GM12878 (cell line): ENCODE measurements around the gene SACS. TPM values are rescaled to one million over a fixed set of nuclear protein-coding genes. Genes with fewer than 3 reads are reported as not detected.
"Not testable (repeated sequence)": the region's sequence is repeated elsewhere in the genome, so short reads cannot be mapped to it uniquely, and the experiment has no call there.

Source experiments
- ATAC-seq: fragments of 200-7000 bp; cut with Tn5 transposase; 3 replicates; pipeline ENCODE4 v1.9.1; 2020; ENCODE audit warnings: mild to moderate bottlenecking, moderate library complexity
- BruUV-seq: library from RNA; stranded (reverse); fragments of 400-500 nt; replicated peaks from 2 replicates; lab custom pipeline; 2021; lab: Mats Ljungman, UMichigan
- CTCF ChIA-PET: fragments of 300-600 bp; sonication (Branson Sonifier 250); formaldehyde crosslinking; extraction: SDS; loops from one replicate; lab custom pipeline; 2021; ENCODE audit warnings: inconsistent platforms; lab: Yijun Ruan, JAX
- POLR2A ChIA-PET: fragments of 350-600 bp; formaldehyde crosslinking; extraction: SDS; loops from one replicate; lab custom pipeline; 2021; ENCODE audit warnings: inconsistent platforms; lab: Charles Lee
- RAD21 ChIA-PET: fragments of 300-600 bp; sonication (Branson Sonifier 250); formaldehyde crosslinking; loops from one replicate; lab custom pipeline; 2023; ENCODE audit warnings: antibody characterized with exemption; ENCODE audit not compliant: unreplicated experiment; lab: Charles Lee
- SMC1A ChIA-PET: fragments of 300-600 bp; sonication (Branson Sonifier 250); formaldehyde crosslinking; loops from one replicate; lab custom pipeline; 2023; ENCODE audit not compliant: unreplicated experiment, uncharacterized antibody; lab: Charles Lee
- DNase-seq: peaks from one replicate; pipeline ENCODE4 v3.0.0-alpha.2; 2011; ENCODE audit warnings: low read depth, low spot score
- FAIRE-seq: peaks from 3 replicates; lab custom pipeline; 2011; peaks lifted over from hg19 to GRCh38; lab: Jason Lieb, UNC
- H2AFZ ChIP-seq: 2 replicates; pipeline ENCODE4 v1.6.0; 2011; ENCODE audit warnings: low read depth, low read length, control low read depth; ENCODE audit not compliant: control insufficient read depth
- H3K27ac ChIP-seq: 2 replicates; pipeline ENCODE4 v1.5.1; 2011; ENCODE audit warnings: control low read depth; ENCODE audit not compliant: control insufficient read depth, insufficient read depth
- H3K27me3 ChIP-seq, 2 experiments: replicated peaks in 1 of 2; 2 replicates each; pipeline versions ENCODE4 v1.6.0 to v1.6.1; 2011; ENCODE audit warnings: low read length in 1 of 2; ENCODE audit not compliant: control insufficient read depth in 2 of 2, insufficient read depth in 2 of 2
- H3K36me3 ChIP-seq, 2 experiments: 2 replicates each; pipeline ENCODE4 v1.5.1; 2011; ENCODE audit warnings: low read length in 1 of 2; ENCODE audit not compliant: control insufficient read depth in 2 of 2, insufficient read depth in 2 of 2
- H3K4me1 ChIP-seq: 2 replicates; pipeline ENCODE4 v1.6.1; 2011; ENCODE audit warnings: mild to moderate bottlenecking, low read length, moderate library complexity, mixed read lengths; ENCODE audit not compliant: control insufficient read depth, insufficient read depth
- H3K4me2 ChIP-seq: 2 replicates; pipeline ENCODE4 v1.6.0; 2011; ENCODE audit warnings: control low read depth; ENCODE audit not compliant: control insufficient read depth, insufficient read depth
- H3K4me3 ChIP-seq: fragments of 200-600 bp; sonication (generic); 2 replicates; pipeline ENCODE4 v1.5.1; 2016
- H3K79me2 ChIP-seq: 2 replicates; pipeline ENCODE4 v1.6.0; 2011; ENCODE audit warnings: low read length; ENCODE audit not compliant: control insufficient read depth, insufficient read depth
- H3K9ac ChIP-seq: 2 replicates; pipeline ENCODE4 v1.8.0; 2011; ENCODE audit warnings: low read length, control low read depth, mixed read lengths; ENCODE audit not compliant: control insufficient read depth, insufficient read depth
- H3K9me3 ChIP-seq: replicated peaks from 3 replicates; pipeline ENCODE4 v1.5.1; 2011; ENCODE audit warnings: mild to moderate bottlenecking, low read length; ENCODE audit not compliant: control insufficient read depth, insufficient read depth
- H4K20me1 ChIP-seq: 2 replicates; pipeline ENCODE4 v1.6.0; 2011; ENCODE audit not compliant: control insufficient read depth, insufficient read depth
- DPF2 ChIP-seq: fragments of 450-650 bp; IDR thresholded peaks from 2 replicates; pipeline ENCODE4 v1.6.1; 2017; ENCODE audit warnings: mild to moderate bottlenecking
- FOXM1 ChIP-seq: IDR thresholded peaks from 2 replicates; pipeline ENCODE4 v1.6.1; 2012; ENCODE audit warnings: low read depth, mild to moderate bottlenecking, inconsistent platforms, low read length, moderate library complexity
- WGBS: methylation state at CpG from one replicate; pipeline ENCODE4 v1.1.6; 2016; ENCODE audit warnings: low lambda C conversion rate; ENCODE audit not compliant: insufficient replicate concordance, insufficient coverage; ENCODE audit errors: missing lambda C conversion rate; 5-methylcytosine and 5-hydroxymethylcytosine counted together
- in situ Hi-C: fragments of 300-500 bp; cut with MboI; formaldehyde crosslinking; loops from 9 replicates; pipeline ENCODE4 v1.14.3; 2018; ENCODE audit warnings: mixed read lengths
- intact Hi-C: fragments of 100-400 bp; cut with micrococcal nuclease; formaldehyde crosslinking; loops from one replicate; pipeline ENCODE4 v1.14.2; 2022; ENCODE audit not compliant: unreplicated experiment
- polyA plus RNA-seq, 11 experiments: library from polyadenylated mRNA; depleted of rRNA in 4 of 11; unstranded in 6 of 11; stranded (reverse) in 5 of 11; fragments of >200 nt; fragmentation: Nextera tagmentation in 4 of 11; fragmentation: Illumina TruSeq in 1 of 11; extraction: Ambion mirVana in 4 of 11; extraction: Trizol in 1 of 11; gene quantifications; 1 replicate in 1 of 11; 2 replicates in 10 of 11; pipeline versions ENCODE4 v1.2.1 to v1.2.3, GENCODE V29; 2011 to 2016; ENCODE audit warnings: inconsistent platforms in 2 of 11, missing spikeins in 2 of 11, low read depth in 1 of 11
- total RNA-seq, 4 experiments: library from RNA; depleted of rRNA in 3 of 4; stranded (reverse); fragments of >200 nt in 3 of 4; fragmentation: Illumina TruSeq in 1 of 4; extraction: Trizol in 1 of 4; gene quantifications; 2 replicates each; pipeline versions ENCODE4 v1.2.1 to v1.2.3, GENCODE V29; 2013 to 2021
- TF ChIP-seq, protein P1 (sequence below): fragments of 450-650 bp; IDR thresholded peaks from 2 replicates; pipeline ENCODE4 v1.6.1; 2016; ENCODE audit warnings: mild to moderate bottlenecking
- TF ChIP-seq, protein P2 (sequence below): IDR thresholded peaks from 2 replicates; pipeline ENCODE4 v1.6.1; 2012; ENCODE audit warnings: low read length, inconsistent platforms

SACS gene
- total and polyA plus RNA-seq, 10 of the 15 experiments (the other 5 are each of a cell fraction or from before 2014, with no cell fraction given), result 9.9 to 74.9 (median 22.1) TPM

DNA sequence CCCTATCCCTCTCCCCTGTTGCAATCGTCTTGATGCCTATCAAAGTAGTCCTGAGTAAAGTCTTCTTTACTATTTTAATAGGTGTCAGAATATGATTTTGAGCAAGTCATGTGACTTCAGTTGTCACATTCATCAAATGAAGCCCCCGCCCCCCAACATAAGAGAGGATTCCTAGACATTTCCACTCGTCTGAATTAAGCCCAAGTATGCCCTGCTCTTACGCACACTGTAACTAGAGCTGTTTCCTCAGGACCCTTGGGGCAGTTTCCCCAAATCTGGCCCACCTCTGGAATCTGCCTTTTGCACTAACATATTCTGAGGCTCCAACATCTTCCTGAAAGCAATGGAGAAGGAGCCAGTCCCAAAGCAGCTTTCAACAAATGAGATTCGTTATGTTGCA is 25.5 kb downstream of the SACS start:
- ATAC-seq (no peak), DNase-seq (no peak), FAIRE-seq (no peak)
- Histone ChIP-seq H3K27ac (no peak overlapping the region), H2AFZ (no peak overlapping the region), H3K79me2 (no peaks in the 10 kb centered on the region), H3K4me3 (no peak overlapping the region), H4K20me1 (no peaks in the 10 kb centered on the region), H3K4me1 (no peaks in the 10 kb centered on the region), H3K36me3 (no peaks in the 10 kb centered on the region), H3K9me3 (no peaks in the 10 kb centered on the region), H3K27me3 (no peaks in the 10 kb centered on the region), H3K4me2 (no peak overlapping the region), H3K9ac (no peak overlapping the region)
- WGBS, result 62% methylated on average over 5 of the region's 5 CpGs
- intact Hi-C loops, result no loop called here
- SMC1A ChIA-PET, result no interaction called here
- TF ChIP-seq DPF2 (no peak), FOXM1 (no peak)
- TF ChIP-seq, protein P1, sequence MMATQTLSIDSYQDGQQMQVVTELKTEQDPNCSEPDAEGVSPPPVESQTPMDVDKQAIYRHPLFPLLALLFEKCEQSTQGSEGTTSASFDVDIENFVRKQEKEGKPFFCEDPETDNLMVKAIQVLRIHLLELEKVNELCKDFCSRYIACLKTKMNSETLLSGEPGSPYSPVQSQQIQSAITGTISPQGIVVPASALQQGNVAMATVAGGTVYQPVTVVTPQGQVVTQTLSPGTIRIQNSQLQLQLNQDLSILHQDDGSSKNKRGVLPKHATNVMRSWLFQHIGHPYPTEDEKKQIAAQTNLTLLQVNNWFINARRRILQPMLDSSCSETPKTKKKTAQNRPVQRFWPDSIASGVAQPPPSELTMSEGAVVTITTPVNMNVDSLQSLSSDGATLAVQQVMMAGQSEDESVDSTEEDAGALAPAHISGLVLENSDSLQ, result no peak
- TF ChIP-seq, protein P2, sequence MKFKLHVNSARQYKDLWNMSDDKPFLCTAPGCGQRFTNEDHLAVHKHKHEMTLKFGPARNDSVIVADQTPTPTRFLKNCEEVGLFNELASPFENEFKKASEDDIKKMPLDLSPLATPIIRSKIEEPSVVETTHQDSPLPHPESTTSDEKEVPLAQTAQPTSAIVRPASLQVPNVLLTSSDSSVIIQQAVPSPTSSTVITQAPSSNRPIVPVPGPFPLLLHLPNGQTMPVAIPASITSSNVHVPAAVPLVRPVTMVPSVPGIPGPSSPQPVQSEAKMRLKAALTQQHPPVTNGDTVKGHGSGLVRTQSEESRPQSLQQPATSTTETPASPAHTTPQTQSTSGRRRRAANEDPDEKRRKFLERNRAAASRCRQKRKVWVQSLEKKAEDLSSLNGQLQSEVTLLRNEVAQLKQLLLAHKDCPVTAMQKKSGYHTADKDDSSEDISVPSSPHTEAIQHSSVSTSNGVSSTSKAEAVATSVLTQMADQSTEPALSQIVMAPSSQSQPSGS, result no peak
- BruUV-seq, result no TSS peak
- in situ Hi-C loops, result no loop called here
- CTCF ChIA-PET, result interaction anchor here (0.6 kb wide), 1 partner anchor 10 kb away, joined by 5 read pairs; no protein-coding TSS in a partner anchor
- POLR2A ChIA-PET, result no interaction called here
- RAD21 ChIA-PET, result no interaction called here

DNA sequence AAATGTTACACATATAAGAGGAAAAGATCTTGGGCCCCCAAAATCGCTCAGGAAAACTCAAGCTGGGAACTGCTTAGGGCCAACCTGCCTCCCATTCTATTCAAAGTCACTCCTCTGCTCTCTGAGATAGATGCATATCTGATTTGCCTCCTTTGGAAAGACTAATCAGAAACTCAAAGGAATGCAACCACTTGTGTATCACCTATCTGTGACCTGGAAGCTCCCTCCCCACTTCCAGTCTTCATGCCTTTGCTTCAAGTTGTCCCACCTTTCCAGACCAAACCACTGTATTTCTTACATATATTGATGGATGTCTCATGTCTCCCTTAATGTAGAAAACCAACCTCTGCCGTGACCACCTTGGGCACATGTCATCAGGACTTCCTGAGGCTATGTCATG is 32.3 kb downstream of the SACS start:
- ATAC-seq, H3K27me3 ChIP-seq, H3K4me1 ChIP-seq, H3K4me3 ChIP-seq, H2AFZ ChIP-seq, DNase-seq, FAIRE-seq, intact Hi-C loops, BruUV-seq, SMC1A ChIA-PET, CTCF ChIA-PET, POLR2A ChIA-PET, H3K27ac ChIP-seq, RAD21 ChIA-PET, H3K36me3 ChIP-seq, H3K9ac ChIP-seq, H3K9me3 ChIP-seq, in situ Hi-C loops, H3K79me2 ChIP-seq, H4K20me1 ChIP-seq, H3K4me2 ChIP-seq: not testable (repeated sequence)
- 47% methylated on average over 2 of the region's 2 CpGs for WGBS
